HepG2 (cell line): ENCODE data around the gene SYT8. TPM values are rescaled to one million over a fixed set of nuclear protein-coding genes. Genes with fewer than 3 reads are reported as not detected.
A peak's percentile ranks its signal among the peaks of the same experiment; 100 is the strongest.

Experiments used
- DPF2 ChIP-seq: sonication (generic); formaldehyde crosslinking; IDR thresholded peaks from 2 replicates; pipeline ENCODE4 v1.4.0; 2020; ENCODE audit warnings: mild to moderate bottlenecking, low read depth, missing genetic modification reagents, borderline replicate concordance
- ELF4 ChIP-seq: sonication (generic); formaldehyde crosslinking; IDR thresholded peaks from 2 replicates; pipeline ENCODE4 v1.5.0; 2020; ENCODE audit warnings: missing genetic modification reagents, mild to moderate bottlenecking, moderate library complexity, borderline replicate concordance
- GATAD2A ChIP-seq: IDR thresholded peaks from 2 replicates; pipeline ENCODE4 v1.6.1; 2016
- HCFC1 ChIP-seq: fragments of 150-350 bp; IDR thresholded peaks from 2 replicates; pipeline ENCODE4 v1.6.1; 2014; ENCODE audit warnings: low read depth, low read length
- RARG ChIP-seq: sonication (generic); formaldehyde crosslinking; IDR thresholded peaks from 2 replicates; pipeline ENCODE4 v1.4.0; 2020; ENCODE audit warnings: low read depth, mild to moderate bottlenecking, missing genetic modification reagents
- RBFOX2 ChIP-seq: fragments of 200-400 bp; formaldehyde crosslinking; IDR thresholded peaks from 2 replicates; pipeline ENCODE4 v1.6.1; 2017; ENCODE audit warnings: low read depth, mild to moderate bottlenecking, low read length
- SMARCE1 ChIP-seq: fragments of 450-650 bp; IDR thresholded peaks from 2 replicates; pipeline ENCODE4 v1.6.1; 2017; ENCODE audit warnings: borderline replicate concordance
- SMC3 ChIP-seq: IDR thresholded peaks from 2 replicates; pipeline ENCODE4 v1.6.1; 2011; ENCODE audit warnings: low read length, improper control_type of control experiment
- STAG1 ChIP-seq: sonication (generic); formaldehyde crosslinking; IDR thresholded peaks from 2 replicates; pipeline ENCODE4 v1.4.0; 2020; ENCODE audit warnings: missing genetic modification reagents
- SUZ12 ChIP-seq: fragments of 150-350 bp; IDR thresholded peaks from 2 replicates; pipeline ENCODE4 v1.6.1; 2014; ENCODE audit warnings: low read depth, low read length
- ZBTB3 ChIP-seq: sonication (generic); formaldehyde crosslinking; IDR thresholded peaks from 2 replicates; pipeline ENCODE4 v1.4.0; 2020; ENCODE audit warnings: low read depth, mild to moderate bottlenecking, moderate library complexity, missing genetic modification reagents, borderline replicate concordance
- ZFX ChIP-seq: sonication (generic); formaldehyde crosslinking; IDR thresholded peaks from 2 replicates; pipeline ENCODE4 v1.4.0; 2020; ENCODE audit warnings: mild to moderate bottlenecking, low read depth, missing genetic modification reagents, moderate library complexity
- ZNF512 ChIP-seq: sonication (generic); formaldehyde crosslinking; IDR thresholded peaks from 2 replicates; pipeline ENCODE4 v1.4.0; 2020; ENCODE audit warnings: mild to moderate bottlenecking, missing genetic modification reagents
- polyA plus RNA-seq, 8 experiments: library from polyadenylated mRNA; depleted of rRNA in 3 of 8; stranded (reverse) in 7 of 8; unstranded in 1 of 8; fragments of >200 nt; fragmentation: Illumina TruSeq in 4 of 8; extraction: Trizol in 4 of 8; gene quantifications; 2 replicates each; pipeline versions ENCODE4 v1.2.1 to v1.2.3, GENCODE V29; 2011 to 2016; ENCODE audit warnings: low read depth in 4 of 8, missing spikeins in 1 of 8, mixed read lengths in 1 of 8; ENCODE audit not compliant: insufficient read depth in 1 of 8
- total RNA-seq, 5 experiments: library from RNA; depleted of rRNA; stranded (reverse); fragments of >200 nt; fragmentation: Illumina TruSeq; extraction: Trizol; gene quantifications; 2 replicates each; pipeline ENCODE4 v1.2.3, GENCODE V29; 2016; ENCODE audit warnings: low read depth in 1 of 5
- TF ChIP-seq, protein P1 (sequence below): sonication (generic); formaldehyde crosslinking; IDR thresholded peaks from 2 replicates; pipeline ENCODE4 v1.5.1; 2020; ENCODE audit warnings: missing genetic modification reagents, mild to moderate bottlenecking, borderline replicate concordance
- TF ChIP-seq, protein P2 (sequence below): sonication (generic); formaldehyde crosslinking; IDR thresholded peaks from 2 replicates; pipeline ENCODE4 v1.4.0; 2020; ENCODE audit warnings: missing genetic modification reagents
- TF ChIP-seq, protein P3 (sequence below): sonication (generic); formaldehyde crosslinking; IDR thresholded peaks from 2 replicates; pipeline ENCODE4 v1.4.0; 2020; ENCODE audit warnings: missing genetic modification reagents
- TF ChIP-seq, protein P4 (sequence below): sonication (generic); formaldehyde crosslinking; IDR thresholded peaks from 2 replicates; pipeline ENCODE4 v1.8.0; 2022; ENCODE audit warnings: mild to moderate bottlenecking, missing genetic modification reagents
- TF ChIP-seq, protein P5 (sequence below): IDR thresholded peaks from 2 replicates; pipeline ENCODE4 v1.6.1; 2016

The SYT8 gene
- total and polyA plus RNA-seq, 2 of the 13 experiments (the other 11 are each of a cell fraction or from before 2014, with no cell fraction given) = 0.60 to 2.3 TPM

- TF ChIP-seq, protein P1, sequence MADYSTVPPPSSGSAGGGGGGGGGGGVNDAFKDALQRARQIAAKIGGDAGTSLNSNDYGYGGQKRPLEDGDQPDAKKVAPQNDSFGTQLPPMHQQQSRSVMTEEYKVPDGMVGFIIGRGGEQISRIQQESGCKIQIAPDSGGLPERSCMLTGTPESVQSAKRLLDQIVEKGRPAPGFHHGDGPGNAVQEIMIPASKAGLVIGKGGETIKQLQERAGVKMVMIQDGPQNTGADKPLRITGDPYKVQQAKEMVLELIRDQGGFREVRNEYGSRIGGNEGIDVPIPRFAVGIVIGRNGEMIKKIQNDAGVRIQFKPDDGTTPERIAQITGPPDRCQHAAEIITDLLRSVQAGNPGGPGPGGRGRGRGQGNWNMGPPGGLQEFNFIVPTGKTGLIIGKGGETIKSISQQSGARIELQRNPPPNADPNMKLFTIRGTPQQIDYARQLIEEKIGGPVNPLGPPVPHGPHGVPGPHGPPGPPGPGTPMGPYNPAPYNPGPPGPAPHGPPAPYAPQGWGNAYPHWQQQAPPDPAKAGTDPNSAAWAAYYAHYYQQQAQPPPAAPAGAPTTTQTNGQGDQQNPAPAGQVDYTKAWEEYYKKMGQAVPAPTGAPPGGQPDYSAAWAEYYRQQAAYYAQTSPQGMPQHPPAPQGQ (CRISPR knock-in tag) = no peak
- TF ChIP-seq, protein P2, sequence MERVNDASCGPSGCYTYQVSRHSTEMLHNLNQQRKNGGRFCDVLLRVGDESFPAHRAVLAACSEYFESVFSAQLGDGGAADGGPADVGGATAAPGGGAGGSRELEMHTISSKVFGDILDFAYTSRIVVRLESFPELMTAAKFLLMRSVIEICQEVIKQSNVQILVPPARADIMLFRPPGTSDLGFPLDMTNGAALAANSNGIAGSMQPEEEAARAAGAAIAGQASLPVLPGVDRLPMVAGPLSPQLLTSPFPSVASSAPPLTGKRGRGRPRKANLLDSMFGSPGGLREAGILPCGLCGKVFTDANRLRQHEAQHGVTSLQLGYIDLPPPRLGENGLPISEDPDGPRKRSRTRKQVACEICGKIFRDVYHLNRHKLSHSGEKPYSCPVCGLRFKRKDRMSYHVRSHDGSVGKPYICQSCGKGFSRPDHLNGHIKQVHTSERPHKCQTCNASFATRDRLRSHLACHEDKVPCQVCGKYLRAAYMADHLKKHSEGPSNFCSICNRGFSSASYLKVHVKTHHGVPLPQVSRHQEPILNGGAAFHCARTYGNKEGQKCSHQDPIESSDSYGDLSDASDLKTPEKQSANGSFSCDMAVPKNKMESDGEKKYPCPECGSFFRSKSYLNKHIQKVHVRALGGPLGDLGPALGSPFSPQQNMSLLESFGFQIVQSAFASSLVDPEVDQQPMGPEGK (CRISPR knock-in tag) = peak; percentile 70
- TF ChIP-seq, protein P3, sequence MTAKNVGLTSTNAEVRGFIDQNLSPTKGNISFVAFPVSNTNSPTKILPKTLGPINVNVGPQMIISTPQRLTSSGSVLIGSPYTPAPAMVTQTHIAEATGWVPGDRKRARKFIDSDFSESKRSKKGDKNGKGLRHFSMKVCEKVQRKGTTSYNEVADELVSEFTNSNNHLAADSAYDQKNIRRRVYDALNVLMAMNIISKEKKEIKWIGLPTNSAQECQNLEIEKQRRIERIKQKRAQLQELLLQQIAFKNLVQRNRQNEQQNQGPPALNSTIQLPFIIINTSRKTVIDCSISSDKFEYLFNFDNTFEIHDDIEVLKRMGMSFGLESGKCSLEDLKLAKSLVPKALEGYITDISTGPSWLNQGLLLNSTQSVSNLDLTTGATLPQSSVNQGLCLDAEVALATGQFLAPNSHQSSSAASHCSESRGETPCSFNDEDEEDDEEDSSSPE (CRISPR knock-in tag) = peak; percentile 36; the same call in 1 of the 2 replicates
- TF ChIP-seq SUZ12 = no peak
- TF ChIP-seq, protein P4, sequence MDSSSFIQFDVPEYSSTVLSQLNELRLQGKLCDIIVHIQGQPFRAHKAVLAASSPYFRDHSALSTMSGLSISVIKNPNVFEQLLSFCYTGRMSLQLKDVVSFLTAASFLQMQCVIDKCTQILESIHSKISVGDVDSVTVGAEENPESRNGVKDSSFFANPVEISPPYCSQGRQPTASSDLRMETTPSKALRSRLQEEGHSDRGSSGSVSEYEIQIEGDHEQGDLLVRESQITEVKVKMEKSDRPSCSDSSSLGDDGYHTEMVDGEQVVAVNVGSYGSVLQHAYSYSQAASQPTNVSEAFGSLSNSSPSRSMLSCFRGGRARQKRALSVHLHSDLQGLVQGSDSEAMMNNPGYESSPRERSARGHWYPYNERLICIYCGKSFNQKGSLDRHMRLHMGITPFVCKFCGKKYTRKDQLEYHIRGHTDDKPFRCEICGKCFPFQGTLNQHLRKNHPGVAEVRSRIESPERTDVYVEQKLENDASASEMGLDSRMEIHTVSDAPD (CRISPR knock-in tag) = no peak
- no peak for TF ChIP-seq ZBTB3 (CRISPR knock-in tag)
- 0 out of 2 replicates have a peak, but pooled peaks have one; percentile 40 for TF ChIP-seq RBFOX2
- no peak for TF ChIP-seq HCFC1
- TF ChIP-seq STAG1 (CRISPR knock-in tag) = peak; percentile 71
- no peak; the same call in 1 of the 2 replicates for TF ChIP-seq SMC3
- TF ChIP-seq DPF2 (CRISPR knock-in tag) = no peak
- TF ChIP-seq RARG (CRISPR knock-in tag) = no peak
- no peak for TF ChIP-seq ELF4 (CRISPR knock-in tag)
- 0 out of 2 replicates have a peak, but pooled peaks have one; percentile 25 for TF ChIP-seq GATAD2A (CRISPR knock-in tag)
- TF ChIP-seq SMARCE1 = no peak
- TF ChIP-seq, protein P5, sequence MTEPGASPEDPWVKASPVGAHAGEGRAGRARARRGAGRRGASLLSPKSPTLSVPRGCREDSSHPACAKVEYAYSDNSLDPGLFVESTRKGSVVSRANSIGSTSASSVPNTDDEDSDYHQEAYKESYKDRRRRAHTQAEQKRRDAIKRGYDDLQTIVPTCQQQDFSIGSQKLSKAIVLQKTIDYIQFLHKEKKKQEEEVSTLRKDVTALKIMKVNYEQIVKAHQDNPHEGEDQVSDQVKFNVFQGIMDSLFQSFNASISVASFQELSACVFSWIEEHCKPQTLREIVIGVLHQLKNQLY (CRISPR knock-in tag) = no peak
- TF ChIP-seq ZFX (CRISPR knock-in tag) = peak; percentile 35; the same call in 1 of the 2 replicates
- TF ChIP-seq ZNF512 (CRISPR knock-in tag) = no peak
Measured at GRCh38 chr11:1832211-1832919, 2.4 kb upstream of the SYT8 start (continued).
